HG02840 (cell line): Measurements from ENCODE around the gene SUPT5H.

Experiments
- ATAC-seq: cut with Tn5 transposase; IDR thresholded peaks from one replicate; pipeline ENCODE4 v1.9.1; 2021; ENCODE audit warnings: mild to moderate bottlenecking, moderate library complexity, moderate number of reproducible peaks; ENCODE audit not compliant: unreplicated experiment, low FRiP score

SUPT5H gene

GRCh38 chr19:39515551-39516191 is 70.3 kb downstream of the SUPT5H start:
- ATAC-seq, result no peak

- no peak for ATAC-seq
Measured at GRCh38 chr19:39516270-39516669, 70.9 kb downstream of the SUPT5H start.

- no peak for ATAC-seq
Measured at GRCh38 chr19:39517432-39517831, 72.0 kb downstream of the SUPT5H start.

GRCh38 chr19:39518458-39518857 is 73.1 kb downstream of the SUPT5H start:
- no peak for ATAC-seq

GRCh38 chr19:39518975-39519374 is 73.6 kb downstream of the SUPT5H start:
- ATAC-seq, result no peak

- no peak for ATAC-seq
Measured at GRCh38 chr19:39520541-39521484, 75.4 kb downstream of the SUPT5H start.

GRCh38 chr19:39524495-39524894 is 79.1 kb downstream of the SUPT5H start:
- ATAC-seq, result no peak

GRCh38 chr19:39525205-39525604 is 79.8 kb downstream of the SUPT5H start:
- no peak for ATAC-seq
